ENCODE data around the gene MSH5.
"Not testable (repeated sequence)": the region's sequence is repeated elsewhere in the genome, so short reads cannot be mapped to it uniquely, and the experiment has no call there.

DNA sequence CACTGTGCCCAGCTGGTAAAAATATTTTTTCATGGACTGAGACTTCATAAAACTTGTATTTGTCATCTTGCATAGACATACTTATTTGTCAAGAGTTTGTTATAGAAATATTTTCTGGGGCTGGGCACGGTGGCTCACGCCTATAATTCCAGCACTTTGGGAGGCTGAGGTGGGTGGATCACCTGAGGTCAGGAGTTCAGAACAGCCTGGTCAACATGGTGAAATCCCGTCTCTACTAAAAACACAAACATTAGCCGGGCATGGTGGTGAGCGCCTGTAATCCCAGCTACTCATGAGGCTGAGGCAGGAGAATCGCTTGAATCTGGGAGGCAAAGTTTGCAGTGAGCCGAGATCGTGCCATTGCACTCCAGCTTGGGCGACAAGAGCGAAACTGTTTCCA is 68.8 kb downstream of the MSH5 start:
- TF ChIP-seq, protein P1, sequence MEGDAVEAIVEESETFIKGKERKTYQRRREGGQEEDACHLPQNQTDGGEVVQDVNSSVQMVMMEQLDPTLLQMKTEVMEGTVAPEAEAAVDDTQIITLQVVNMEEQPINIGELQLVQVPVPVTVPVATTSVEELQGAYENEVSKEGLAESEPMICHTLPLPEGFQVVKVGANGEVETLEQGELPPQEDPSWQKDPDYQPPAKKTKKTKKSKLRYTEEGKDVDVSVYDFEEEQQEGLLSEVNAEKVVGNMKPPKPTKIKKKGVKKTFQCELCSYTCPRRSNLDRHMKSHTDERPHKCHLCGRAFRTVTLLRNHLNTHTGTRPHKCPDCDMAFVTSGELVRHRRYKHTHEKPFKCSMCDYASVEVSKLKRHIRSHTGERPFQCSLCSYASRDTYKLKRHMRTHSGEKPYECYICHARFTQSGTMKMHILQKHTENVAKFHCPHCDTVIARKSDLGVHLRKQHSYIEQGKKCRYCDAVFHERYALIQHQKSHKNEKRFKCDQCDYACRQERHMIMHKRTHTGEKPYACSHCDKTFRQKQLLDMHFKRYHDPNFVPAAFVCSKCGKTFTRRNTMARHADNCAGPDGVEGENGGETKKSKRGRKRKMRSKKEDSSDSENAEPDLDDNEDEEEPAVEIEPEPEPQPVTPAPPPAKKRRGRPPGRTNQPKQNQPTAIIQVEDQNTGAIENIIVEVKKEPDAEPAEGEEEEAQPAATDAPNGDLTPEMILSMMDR (conservative IDR thresholded peaks at IDR 0.05; ENCODE audit: low read depth, low read length) = not testable (repeated sequence)
- not testable (repeated sequence) for TF ChIP-seq EZH2 (IDR thresholded peaks at IDR 0.05; ENCODE audit: low read length, unreplicated experiment)
